HepG2 (cell line): ENCODE results near the gene PTPRN. TPM values are rescaled to one million over a fixed set of nuclear protein-coding genes. Genes with fewer than 3 reads are reported as not detected.

Source experiments
- ATAC-seq: fragments of 200-7000 bp; cut with Tn5 transposase; 3 replicates; pipeline ENCODE4 v1.9.1; 2020; ENCODE audit warnings: mild to moderate bottlenecking, moderate library complexity
- BruUV-seq: library from RNA; stranded (reverse); fragments of 400-500 nt; replicated peaks from 2 replicates; lab custom pipeline; 2021; lab: Mats Ljungman, UMichigan
- CTCF ChIA-PET: fragments of 300-600 bp; formaldehyde crosslinking; extraction: SDS; loops from one replicate; lab custom pipeline; 2021; ENCODE audit warnings: low total read pairs, inconsistent platforms, low intra/inter-chr PET ratio; lab: Yijun Ruan, JAX
- POLR2A ChIA-PET: fragments of 350-600 bp; sonication (Branson Sonifier 250); formaldehyde crosslinking; loops from one replicate; lab custom pipeline; 2020; ENCODE audit warnings: antibody characterized with exemption, inconsistent platforms; lab: Yijun Ruan, JAX
- DNase-seq: peaks from one replicate; pipeline ENCODE4 v3.0.0-alpha.2; 2015; ENCODE audit warnings: low spot score
- FAIRE-seq: peaks from 3 replicates; lab custom pipeline; 2011; peaks lifted over from hg19 to GRCh38; lab: Jason Lieb, UNC
- H2AFZ ChIP-seq: one replicate; pipeline ENCODE4 v1.6.1; 2011; ENCODE audit warnings: low read length, inconsistent platforms
- H3K27ac ChIP-seq: fragments of 300-600 bp; 3 replicates; pipeline ENCODE4 v1.8.0; 2011; ENCODE audit warnings: mixed run types, mild to moderate bottlenecking, mixed read lengths, low read length, inconsistent platforms; ENCODE audit not compliant: insufficient read depth; ENCODE audit errors: extremely low read length
- H3K27me3 ChIP-seq, 2 experiments: fragments of 200-600 bp in 1 of 2; 2 replicates in 1 of 2; 3 replicates in 1 of 2; pipeline versions ENCODE4 v1.6.0 to v1.8.0; 2011; ENCODE audit warnings: low read length in 2 of 2, mild to moderate bottlenecking in 2 of 2, moderate library complexity in 2 of 2, inconsistent platforms in 1 of 2; ENCODE audit not compliant: insufficient read depth in 2 of 2, control insufficient read depth in 1 of 2
- H3K36me3 ChIP-seq, 2 experiments: fragments of 200-600 bp in 1 of 2; replicated peaks in 1 of 2; 2 replicates in 1 of 2; 3 replicates in 1 of 2; pipeline versions ENCODE4 v1.5.1 to v1.8.0; 2011; ENCODE audit warnings: low read length in 2 of 2, inconsistent platforms in 1 of 2; ENCODE audit not compliant: insufficient read depth in 2 of 2, control insufficient read depth in 1 of 2
- H3K4me1 ChIP-seq: 2 replicates; pipeline ENCODE4 v1.5.1; 2012; ENCODE audit warnings: low read length, inconsistent platforms; ENCODE audit not compliant: insufficient read depth
- H3K4me2 ChIP-seq: 2 replicates; pipeline ENCODE4 v1.6.0; 2011; ENCODE audit warnings: low read depth, low read length, inconsistent platforms
- H3K4me3 ChIP-seq, 3 experiments: fragments of 200-600 bp in 1 of 3; sonication (generic), shearing (Covaris generic) in 1 of 3; replicated peaks in 1 of 3; 2 replicates each; pipeline ENCODE4 v1.5.1; 2011 to 2016; ENCODE audit warnings: low read length in 3 of 3, inconsistent platforms in 2 of 3, low read depth in 2 of 3, mild to moderate bottlenecking in 2 of 3, control low read depth in 1 of 3, mixed read lengths in 1 of 3; ENCODE audit not compliant: insufficient read depth in 1 of 3
- H3K79me2 ChIP-seq: one replicate; pipeline ENCODE4 v1.6.1; 2011; ENCODE audit warnings: low read length, inconsistent platforms; ENCODE audit not compliant: insufficient read depth
- H3K9ac ChIP-seq: 2 replicates; pipeline ENCODE4 v1.6.0; 2011; ENCODE audit warnings: mild to moderate bottlenecking, low read depth, low read length, inconsistent platforms; ENCODE audit not compliant: insufficient read depth
- H3K9me3 ChIP-seq: 2 replicates; pipeline ENCODE4 v1.5.1; 2012; ENCODE audit warnings: mild to moderate bottlenecking, low read length
- H4K20me1 ChIP-seq: 2 replicates; pipeline ENCODE4 v1.6.0; 2011; ENCODE audit warnings: inconsistent platforms, mild to moderate bottlenecking, low read length, moderate library complexity; ENCODE audit not compliant: insufficient read depth
- ADNP ChIP-seq: sonication (generic); formaldehyde crosslinking; IDR thresholded peaks from 2 replicates; pipeline ENCODE4 v1.4.0; 2020; ENCODE audit warnings: missing genetic modification reagents
- GMEB1 ChIP-seq: sonication (generic); formaldehyde crosslinking; IDR thresholded peaks from 2 replicates; pipeline ENCODE4 v1.5.1; 2020; ENCODE audit warnings: missing genetic modification reagents, mild to moderate bottlenecking, borderline replicate concordance
- HOXA5 ChIP-seq: sonication (generic); formaldehyde crosslinking; IDR thresholded peaks from 2 replicates; pipeline ENCODE4 v1.4.0; 2020; ENCODE audit warnings: missing genetic modification reagents
- MAFG ChIP-seq: sonication (generic); formaldehyde crosslinking; IDR thresholded peaks from 2 replicates; pipeline ENCODE4 v1.5.1; 2020; ENCODE audit warnings: mild to moderate bottlenecking, missing genetic modification reagents
- NR2C2 ChIP-seq: sonication (generic); formaldehyde crosslinking; IDR thresholded peaks from 2 replicates; pipeline ENCODE4 v1.4.0; 2020; ENCODE audit warnings: missing genetic modification reagents, mild to moderate bottlenecking, moderate library complexity, borderline replicate concordance
- SMARCE1 ChIP-seq: fragments of 450-650 bp; IDR thresholded peaks from 2 replicates; pipeline ENCODE4 v1.6.1; 2017; ENCODE audit warnings: borderline replicate concordance
- SOX13 ChIP-seq, 3 experiments: fragments of 450-650 bp in 1 of 3; sonication (generic) in 1 of 3; formaldehyde crosslinking in 1 of 3; IDR thresholded peaks in 2 of 3; conservative IDR thresholded peaks in 1 of 3; 2 replicates each; pipeline versions ENCODE4 v1.5.0 to v1.6.1; 2016 to 2020; ENCODE audit warnings: antibody characterized with exemption in 1 of 3, mild to moderate bottlenecking in 1 of 3, missing compliant biosample characterization in 1 of 3, missing genetic modification reagents in 1 of 3, moderate library complexity in 1 of 3
- THYN1 ChIP-seq: sonication (generic); formaldehyde crosslinking; IDR thresholded peaks from 2 replicates; pipeline ENCODE4 v1.8.1; 2023; ENCODE audit warnings: low read depth, mild to moderate bottlenecking, moderate library complexity, missing genetic modification reagents, borderline replicate concordance
- WIZ ChIP-seq: sonication (generic); formaldehyde crosslinking; IDR thresholded peaks from 2 replicates; pipeline ENCODE4 v1.5.1; 2020; ENCODE audit warnings: mild to moderate bottlenecking, missing genetic modification reagents
- YEATS2 ChIP-seq: sonication (generic); formaldehyde crosslinking; IDR thresholded peaks from 2 replicates; pipeline ENCODE4 v1.4.0; 2020; ENCODE audit warnings: missing genetic modification reagents, borderline replicate concordance
- ZBTB42 ChIP-seq: sonication (generic); formaldehyde crosslinking; IDR thresholded peaks from 2 replicates; pipeline ENCODE4 v1.5.0; 2020; ENCODE audit warnings: mild to moderate bottlenecking, missing genetic modification reagents
- ZFP82 ChIP-seq: sonication (generic); formaldehyde crosslinking; IDR thresholded peaks from 2 replicates; pipeline ENCODE4 v1.5.1; 2020; ENCODE audit warnings: mild to moderate bottlenecking, missing genetic modification reagents, borderline replicate concordance
- ZNF143 ChIP-seq: sonication (generic); formaldehyde crosslinking; IDR thresholded peaks from 2 replicates; pipeline ENCODE4 v1.4.0; 2020; ENCODE audit warnings: missing genetic modification reagents
- ZNF274 ChIP-seq: sonication (generic); formaldehyde crosslinking; IDR thresholded peaks from 2 replicates; pipeline ENCODE4 v1.5.1; 2020; ENCODE audit warnings: mild to moderate bottlenecking, missing genetic modification reagents
- ZNF678 ChIP-seq: sonication (generic); formaldehyde crosslinking; IDR thresholded peaks from 2 replicates; pipeline ENCODE4 v1.4.0; 2020; ENCODE audit warnings: mild to moderate bottlenecking, missing genetic modification reagents
- WGBS: methylation state at CpG from one replicate; pipeline ENCODE4 v1.1.6; 2017; ENCODE audit warnings: low lambda C conversion rate; 5-methylcytosine and 5-hydroxymethylcytosine counted together
- in situ Hi-C: cut with HindIII; loops from 2 replicates; pipeline ENCODE4 v1.10.0; 2017; ENCODE audit warnings: low pct_unique_long_range_greater_than_20kb; ENCODE audit not compliant: extremely low pct_ligation_motif_present
- intact Hi-C: fragments of 100-400 bp; cut with micrococcal nuclease; formaldehyde crosslinking; loops from one replicate; pipeline ENCODE4 v1.10.0; 2022; ENCODE audit not compliant: unreplicated experiment
- polyA plus RNA-seq, 8 experiments: library from polyadenylated mRNA; depleted of rRNA in 3 of 8; stranded (reverse) in 7 of 8; unstranded in 1 of 8; fragments of >200 nt; fragmentation: Illumina TruSeq in 4 of 8; extraction: Trizol in 4 of 8; gene quantifications; 2 replicates each; pipeline versions ENCODE4 v1.2.1 to v1.2.3, GENCODE V29; 2011 to 2016; ENCODE audit warnings: low read depth in 4 of 8, missing spikeins in 1 of 8, mixed read lengths in 1 of 8; ENCODE audit not compliant: insufficient read depth in 1 of 8
- total RNA-seq, 5 experiments: library from RNA; depleted of rRNA; stranded (reverse); fragments of >200 nt; fragmentation: Illumina TruSeq; extraction: Trizol; gene quantifications; 2 replicates each; pipeline ENCODE4 v1.2.3, GENCODE V29; 2016; ENCODE audit warnings: low read depth in 1 of 5

Gene PTPRN
- total and polyA plus RNA-seq, 2 of the 13 experiments (the other 11 are each of a cell fraction or from before 2014, with no cell fraction given): 0.26 TPM; not detected in 1

DNA sequence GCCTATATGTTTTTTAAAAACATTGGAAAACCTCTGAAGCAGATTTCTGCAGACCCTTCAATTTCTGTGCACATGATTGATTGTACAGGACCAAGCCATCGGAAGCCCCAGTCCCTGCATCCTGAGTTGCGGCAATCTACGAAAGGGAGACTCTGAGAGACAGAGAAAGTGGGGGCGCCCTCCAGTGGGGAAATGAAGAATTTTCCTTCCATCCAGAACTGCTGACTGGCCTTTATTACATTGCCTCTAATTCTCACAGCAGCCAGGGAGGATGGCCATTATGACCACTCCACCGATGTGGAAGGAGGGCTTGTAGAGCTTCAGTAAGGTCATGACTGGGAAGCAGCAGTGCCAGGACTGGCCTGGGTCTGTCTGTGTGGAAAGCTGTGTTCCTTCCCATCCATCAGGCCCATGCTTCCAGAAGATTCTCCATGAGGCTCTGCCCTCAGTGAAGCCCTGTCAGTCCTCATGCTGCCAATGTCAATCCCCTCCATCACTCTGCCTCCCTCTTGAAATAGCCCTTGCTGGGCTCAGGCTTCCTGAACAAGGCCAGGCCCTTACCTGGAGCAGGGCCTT, 43.3 kb upstream of the PTPRN start (continued):
- no peak for TF ChIP-seq GMEB1 (CRISPR knock-in tag)
- TF ChIP-seq ZNF274: no peak
- no peak for TF ChIP-seq ZFP82 (CRISPR knock-in tag)
- TF ChIP-seq ADNP (CRISPR knock-in tag): no peak
- TF ChIP-seq ZBTB42 (CRISPR knock-in tag): no peak
- TF ChIP-seq MAFG (CRISPR knock-in tag): peak; percentile 83
- TF ChIP-seq THYN1 (CRISPR knock-in tag): no peak
- no peak for TF ChIP-seq SOX13 (IDR thresholded peaks at IDR 0.05)
- TF ChIP-seq SOX13 (CRISPR knock-in tag; conservative IDR thresholded peaks at IDR 0.05 in 1 of 2, IDR thresholded peaks at IDR 0.05 in 1 of 2): no peak
- no peak for TF ChIP-seq HOXA5 (CRISPR knock-in tag)

DNA sequence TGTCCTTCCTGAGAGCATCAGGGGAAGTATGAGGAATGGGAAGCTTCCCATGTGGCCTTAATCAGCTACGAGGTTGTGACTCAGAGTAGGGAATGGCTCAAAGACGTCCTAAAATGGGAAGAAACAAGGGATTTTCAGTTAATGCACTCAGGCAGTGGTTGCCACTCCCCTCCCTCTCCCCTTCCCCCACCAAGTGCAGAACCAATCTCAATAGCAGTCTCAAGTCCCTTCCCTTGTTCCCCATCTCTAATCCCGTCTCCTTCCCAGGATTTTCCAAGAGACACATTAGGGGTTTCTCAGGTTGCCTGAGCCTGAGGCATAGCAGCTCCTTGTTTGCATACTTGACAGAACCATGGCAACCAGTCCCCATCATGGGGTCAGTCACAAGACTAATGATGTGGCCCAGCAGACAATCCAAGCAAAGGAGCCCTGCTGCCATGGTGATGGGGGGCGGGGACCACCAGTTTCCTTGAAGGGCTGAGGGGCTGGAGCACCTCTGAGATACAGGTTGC, 41.6 kb upstream of the PTPRN start:
- BruUV-seq: no TSS peak
- ATAC-seq (no peak), DNase-seq (no peak), FAIRE-seq (no peak)
- H4K20me1 ChIP-seq: no peaks in the 10 kb centered on the region
- no peaks in the 10 kb centered on the region for H3K79me2 ChIP-seq
- H3K4me3 ChIP-seq: no peak overlapping the region
- TF ChIP-seq YEATS2 (CRISPR knock-in tag) (no peak), ZNF678 (CRISPR knock-in tag) (no peak), SMARCE1 (no peak), NR2C2 (CRISPR knock-in tag) (no peak), ZNF143 (CRISPR knock-in tag) (no peak), WIZ (no peak)
- no peak overlapping the region for H3K4me2 ChIP-seq
- H3K4me1 ChIP-seq: no peaks in the 10 kb centered on the region
- 5% methylated on average over 4 of the region's 4 CpGs for WGBS
- no peak overlapping the region for H2AFZ ChIP-seq
- no peaks in the 10 kb centered on the region for H3K36me3 ChIP-seq
- peaks cover 0 to 59% of the 10 kb centered on the region in 2 experiments; a peak in 3 of 5 replicates for H3K27me3 ChIP-seq
- no peak overlapping the region for H3K9ac ChIP-seq
- POLR2A ChIA-PET: interaction anchor here (1.0 kb wide), 1 partner anchor 37 kb away, joined by 3 read pairs; the partner anchor contains the start of gene DNPEP
- CTCF ChIA-PET: no interaction called here
- in situ Hi-C loops: no loop called here
- intact Hi-C loops: no loop called here
- no peaks in the 10 kb centered on the region for H3K9me3 ChIP-seq
- no peak overlapping the region for H3K27ac ChIP-seq
